GM19193 (cell line): ENCODE measurements around the gene GSN.

Experiments used
- POLR2A ChIP-seq: IDR thresholded peaks from 4 replicates; pipeline ENCODE4 v1.6.1; 2011; ENCODE audit not compliant: insufficient read depth, insufficient read length; ENCODE audit errors: extremely low read depth

GSN gene

GRCh38 chr9:121262423-121262822, 5.5 kb upstream of the GSN start:
- no peak for TF ChIP-seq POLR2A

- TF ChIP-seq POLR2A = no peak
Measured at GRCh38 chr9:121262953-121263352, 5.0 kb upstream of the GSN start.

- no peak for TF ChIP-seq POLR2A
Measured at GRCh38 chr9:121266356-121266755, 1.6 kb upstream of the GSN start.

- TF ChIP-seq POLR2A = no peak
Measured at GRCh38 chr9:121266906-121267650, 884 bp upstream of the GSN start.

- TF ChIP-seq POLR2A = no peak
Measured at GRCh38 chr9:121268598-121268850, 562 bp downstream of the GSN start.

GRCh38 chr9:121268851-121269641, 1.1 kb downstream of the GSN start:
- no peak for TF ChIP-seq POLR2A

GRCh38 chr9:121269642-121270254, 1.8 kb downstream of the GSN start:
- TF ChIP-seq POLR2A = no peak

GRCh38 chr9:121271368-121272341, 3.7 kb downstream of the GSN start:
- no peak for TF ChIP-seq POLR2A

- no peak for TF ChIP-seq POLR2A
Measured at GRCh38 chr9:121272401-121272948, 4.5 kb downstream of the GSN start.

- no peak for TF ChIP-seq POLR2A
Measured at GRCh38 chr9:121273064-121273775, 5.3 kb downstream of the GSN start.

GRCh38 chr9:121274851-121275250, 6.9 kb downstream of the GSN start:
- no peak for TF ChIP-seq POLR2A

GRCh38 chr9:121275781-121276658, 8.1 kb downstream of the GSN start:
- no peak for TF ChIP-seq POLR2A

- no peak for TF ChIP-seq POLR2A
Measured at GRCh38 chr9:121277026-121277425, 9.1 kb downstream of the GSN start.
